Measurements from ENCODE around the gene MAST4.

The MAST4 gene

DNA sequence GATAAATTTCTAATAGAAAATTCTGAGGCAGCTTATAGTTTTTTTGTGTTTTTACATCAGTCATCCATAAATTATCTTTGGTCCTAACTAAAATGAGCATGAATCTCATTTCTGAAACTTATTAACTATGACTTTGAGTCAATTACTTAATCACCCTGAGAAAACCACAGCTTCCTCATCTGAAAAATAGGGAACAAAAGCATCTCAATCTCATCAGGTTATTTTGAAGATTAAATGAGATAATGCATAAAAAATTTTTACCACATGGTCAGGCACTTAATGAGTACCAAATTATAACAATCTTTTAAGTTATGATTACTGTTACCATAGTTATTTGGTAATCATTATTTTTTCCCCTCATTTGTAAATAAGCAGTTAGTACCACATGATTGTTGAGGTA lies 279.1 kb downstream of the MAST4 start:
- no peak for DNase-seq (ENCODE audit: low spot score)

DNA sequence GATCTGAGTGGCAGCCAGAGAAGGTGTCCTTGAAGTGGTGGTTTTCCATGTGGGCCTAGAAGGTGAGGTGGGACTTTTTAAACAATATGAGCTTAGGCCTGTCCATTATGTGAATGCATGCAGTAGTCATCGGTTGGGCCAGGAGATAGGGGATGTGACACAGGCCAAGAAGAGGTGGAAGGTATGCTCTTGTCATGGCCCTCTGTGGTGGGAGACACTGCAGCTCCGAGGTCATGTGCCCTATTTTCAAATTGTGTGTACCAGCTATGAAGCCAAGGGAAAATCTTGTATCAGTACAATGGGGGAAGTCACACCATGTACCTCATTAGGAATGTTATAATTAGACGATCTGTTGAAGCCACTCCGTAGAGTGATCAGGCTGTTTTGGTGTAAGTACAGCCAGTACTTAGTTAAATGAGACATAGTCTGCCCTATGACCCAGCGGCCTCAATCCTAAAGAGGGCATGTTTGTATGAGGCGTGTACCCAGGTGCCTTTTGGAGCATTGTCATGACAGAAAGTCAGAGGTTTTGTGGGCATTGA lies 280.1 kb downstream of the MAST4 start:
- no peak for DNase-seq (ENCODE audit: low spot score)

- DNase-seq (ENCODE audit: low spot score): no peak
These were observed 281.6 kb downstream of the MAST4 start for GRCh38 chr5:66877843-66878242.

DNA sequence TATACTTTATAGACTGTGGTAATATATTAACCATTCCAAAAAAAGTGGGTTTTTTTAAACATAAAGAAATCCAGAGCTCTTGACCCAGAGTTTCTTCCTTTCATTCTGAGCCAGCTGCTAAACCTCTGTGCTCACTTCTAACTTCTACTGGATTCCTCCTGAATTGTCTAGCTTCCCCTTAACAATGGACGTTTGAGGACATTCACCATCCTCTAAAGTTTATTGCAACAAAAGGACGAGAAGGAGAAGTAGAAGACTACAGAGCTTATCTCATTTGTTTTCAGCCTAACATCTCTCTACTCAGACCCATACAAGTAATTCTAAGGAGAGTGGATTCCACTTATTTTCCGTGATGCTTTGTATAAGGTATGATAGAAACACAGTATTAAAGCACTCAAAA lies 284.2 kb downstream of the MAST4 start:
- no peak for DNase-seq (ENCODE audit: low spot score)

GRCh38 chr5:66881480-66882161 lies 285.4 kb downstream of the MAST4 start:
- no peak for DNase-seq (ENCODE audit: low spot score)

GRCh38 chr5:66882606-66883227 lies 286.5 kb downstream of the MAST4 start:
- no peak for DNase-seq (ENCODE audit: low spot score)

- no peak for DNase-seq (ENCODE audit: low spot score)
These were observed 288.5 kb downstream of the MAST4 start for GRCh38 chr5:66884564-66885243.

DNA sequence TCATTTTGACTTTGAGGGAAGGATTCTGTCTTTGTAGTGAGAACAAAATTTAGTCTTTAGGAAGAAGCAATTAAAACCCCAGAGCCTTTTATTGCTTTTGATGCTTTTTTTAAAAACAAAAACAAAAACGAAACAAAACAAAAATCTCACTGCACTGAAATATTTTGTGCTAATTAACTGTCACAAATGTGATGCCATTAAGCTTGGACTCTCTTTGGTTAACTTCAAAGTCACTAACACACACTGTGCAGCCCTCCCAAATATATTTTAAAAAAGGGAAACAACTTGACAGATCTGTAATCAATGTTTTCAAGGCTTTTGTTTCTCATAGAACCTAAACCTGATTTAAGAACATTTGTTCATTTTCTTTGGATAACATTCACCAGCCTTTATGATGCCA lies 290.7 kb downstream of the MAST4 start:
- no peak for DNase-seq (ENCODE audit: low spot score)

DNA sequence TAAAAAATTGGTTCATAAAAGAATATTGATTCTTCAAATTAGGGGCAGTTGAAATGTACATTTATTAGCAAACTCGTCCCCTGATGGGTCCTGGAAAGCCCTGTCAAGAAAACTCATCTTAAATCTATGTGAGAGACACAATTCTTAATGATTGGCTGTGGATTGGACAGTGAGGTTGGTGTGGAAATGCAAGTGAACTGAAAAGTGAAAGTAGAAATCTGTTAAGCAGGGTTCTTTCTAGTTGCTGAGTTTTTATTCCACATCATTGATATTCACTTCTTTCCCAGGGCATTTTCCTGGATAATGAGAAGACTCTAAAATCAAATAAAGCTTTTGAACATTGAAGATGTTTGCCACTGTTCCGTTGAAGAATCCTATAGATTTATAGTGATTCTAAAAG lies 292.4 kb downstream of the MAST4 start:
- no peak for DNase-seq (ENCODE audit: low spot score)

DNA sequence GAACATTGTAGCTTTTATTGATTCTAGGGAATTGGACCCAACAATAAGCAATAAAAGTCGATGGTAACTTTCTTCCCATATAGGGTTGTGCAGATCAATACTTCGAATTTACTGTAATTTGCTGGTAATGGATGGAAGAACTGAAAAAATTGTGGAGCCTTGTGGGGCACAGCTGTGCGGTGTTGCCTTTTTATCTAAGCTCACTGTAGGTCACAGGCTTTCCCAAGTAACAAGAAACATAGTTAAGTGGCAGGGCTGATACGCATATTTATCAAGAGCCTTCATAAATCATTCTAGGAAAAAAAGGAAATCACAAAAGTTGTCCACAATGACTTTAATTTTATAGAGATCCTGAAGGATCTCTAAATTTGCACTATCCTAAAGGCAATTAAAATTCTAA lies 292.9 kb downstream of the MAST4 start:
- no peak for DNase-seq (ENCODE audit: low spot score)

- DNase-seq (ENCODE audit: low spot score): no peak
These were observed 293.3 kb downstream of the MAST4 start for GRCh38 chr5:66889524-66889923.

DNA sequence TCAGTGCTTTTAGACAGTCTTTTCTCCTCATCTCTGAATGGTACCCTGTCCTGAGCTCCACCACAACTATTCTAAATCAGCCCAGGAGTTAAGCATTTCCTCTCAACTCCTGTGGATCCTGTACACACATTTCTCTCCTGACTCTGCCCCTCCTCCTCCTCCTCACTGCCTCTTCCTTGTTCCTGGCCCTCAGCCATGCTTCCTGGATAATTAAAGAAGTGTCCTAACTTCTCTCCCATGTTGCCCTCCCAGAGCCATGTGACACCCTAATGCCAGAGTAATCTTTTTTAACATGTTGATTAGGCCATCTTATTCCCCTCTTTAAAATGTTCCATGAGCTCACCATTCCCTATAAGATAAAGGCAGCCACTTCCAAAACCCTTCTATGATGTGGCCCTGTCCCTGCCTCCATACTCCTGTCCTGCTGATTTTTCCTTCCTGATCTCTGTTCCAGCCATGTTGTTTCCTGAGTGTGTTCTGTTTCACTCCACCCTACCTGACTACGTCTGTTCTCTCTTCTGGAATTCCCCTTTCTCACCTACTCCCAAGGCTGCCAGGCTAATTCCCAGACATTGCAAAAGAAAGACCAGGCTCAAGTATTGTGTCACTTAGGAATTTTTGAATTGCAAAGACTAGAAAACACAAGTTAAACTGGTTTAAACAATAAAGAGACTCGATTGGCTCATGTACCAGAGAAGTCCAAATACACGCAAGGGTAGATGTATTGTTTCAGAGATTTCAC lies 295.2 kb downstream of the MAST4 start:
- DNase-seq (ENCODE audit: low spot score): no peak

GRCh38 chr5:66892716-66893115 lies 296.5 kb downstream of the MAST4 start:
- no peak for DNase-seq (ENCODE audit: low spot score)

DNA sequence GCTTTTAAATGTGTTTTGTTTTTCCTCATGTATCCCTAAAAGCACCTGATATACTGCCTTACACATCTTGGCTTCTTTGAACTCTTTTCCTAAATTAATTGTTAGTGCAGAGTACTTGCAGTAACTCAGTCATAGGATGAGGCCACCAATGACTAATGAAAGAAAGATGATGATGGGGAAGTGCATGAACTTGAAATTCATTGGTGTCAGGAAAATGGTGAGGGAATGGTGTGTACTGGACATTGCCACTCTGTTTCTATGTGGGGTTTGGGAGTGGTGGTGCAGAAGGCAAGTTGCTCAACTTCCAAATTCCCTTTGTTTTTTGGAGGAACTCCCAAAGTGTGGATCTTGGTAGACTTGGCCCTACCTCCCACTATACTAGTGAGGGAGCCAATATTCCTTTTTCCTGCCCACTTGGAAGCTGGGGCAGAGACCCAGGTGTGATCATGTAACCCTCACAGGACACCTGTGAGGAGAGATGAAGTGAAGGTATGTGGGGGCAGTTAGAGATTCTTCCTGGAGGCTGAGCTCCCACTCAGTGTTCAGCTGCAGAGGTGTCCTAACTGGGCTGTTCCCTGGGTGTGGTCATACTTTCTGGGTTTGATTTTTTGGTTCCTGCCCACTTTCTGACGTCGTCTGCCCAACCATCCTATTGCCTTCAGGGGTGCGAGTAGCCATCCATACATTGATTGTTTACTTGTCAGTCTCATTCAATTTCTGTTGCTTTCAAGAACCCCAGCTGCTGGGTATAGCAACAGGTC lies 298.5 kb downstream of the MAST4 start:
- DNase-seq (ENCODE audit: low spot score): peak; percentile 10

DNA sequence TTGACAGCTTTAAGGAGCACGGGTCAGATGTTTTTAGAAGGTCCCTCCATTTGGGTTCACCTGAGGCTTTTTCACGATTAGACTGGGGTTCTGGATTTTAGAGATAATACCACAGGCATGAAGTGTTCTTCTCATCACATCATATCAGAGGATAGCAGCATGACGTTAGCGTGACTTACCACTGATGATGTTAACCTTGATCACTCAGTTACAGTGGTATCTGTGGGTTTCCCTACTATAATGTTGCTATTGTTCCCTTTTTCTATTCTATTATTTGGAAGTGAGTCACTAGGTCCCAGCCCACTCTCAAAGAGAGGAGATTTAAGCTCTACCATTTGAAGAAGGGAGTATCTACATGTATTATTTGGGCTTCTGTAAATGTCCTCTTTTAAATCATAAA lies 300.0 kb downstream of the MAST4 start:
- peak; percentile 10 for DNase-seq (ENCODE audit: low spot score)

- DNase-seq (ENCODE audit: low spot score): no peak
These were observed 301.2 kb downstream of the MAST4 start for GRCh38 chr5:66897356-66897755.

- DNase-seq (ENCODE audit: low spot score): no peak
These were observed 302.2 kb downstream of the MAST4 start for GRCh38 chr5:66898241-66898995.

DNA sequence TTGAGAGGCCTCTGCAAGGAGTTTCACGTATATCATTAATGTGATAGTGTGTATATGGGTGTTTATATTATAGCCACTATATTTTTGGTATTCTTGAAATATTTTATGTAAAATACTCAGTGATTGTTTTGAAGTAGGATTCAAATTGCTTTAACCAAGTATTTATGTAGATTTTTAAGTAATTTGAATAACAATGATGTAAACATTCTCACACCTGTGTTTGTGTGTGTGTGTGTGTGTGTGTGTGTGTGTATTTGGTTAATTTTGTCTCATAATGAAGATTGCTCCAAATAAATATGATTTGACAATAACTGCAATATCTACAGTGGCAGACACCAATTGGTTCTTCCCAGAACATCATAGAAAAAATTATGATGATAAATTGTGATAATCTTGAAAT lies 307.0 kb downstream of the MAST4 start:
- DNase-seq (ENCODE audit: low spot score): no peak

DNA sequence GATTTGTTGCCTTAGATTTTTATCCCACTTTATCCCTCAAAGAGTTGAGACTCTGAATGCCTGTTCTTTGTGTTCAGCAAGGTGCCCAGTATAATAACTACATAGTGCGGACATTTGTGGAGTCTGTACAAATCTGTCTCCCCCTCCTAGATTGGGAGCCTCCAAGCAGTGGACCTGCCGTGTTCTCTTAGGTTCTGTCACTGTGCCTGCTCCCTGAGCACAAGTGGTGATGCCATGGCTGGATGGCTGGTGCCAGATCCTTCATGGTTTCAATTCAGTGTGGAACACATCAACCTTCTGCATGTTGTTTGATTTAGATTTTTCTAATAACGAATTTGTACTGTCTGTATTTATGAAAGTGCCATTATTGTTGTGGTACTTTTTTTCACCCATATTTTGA lies 307.5 kb downstream of the MAST4 start:
- DNase-seq (ENCODE audit: low spot score): no peak

DNA sequence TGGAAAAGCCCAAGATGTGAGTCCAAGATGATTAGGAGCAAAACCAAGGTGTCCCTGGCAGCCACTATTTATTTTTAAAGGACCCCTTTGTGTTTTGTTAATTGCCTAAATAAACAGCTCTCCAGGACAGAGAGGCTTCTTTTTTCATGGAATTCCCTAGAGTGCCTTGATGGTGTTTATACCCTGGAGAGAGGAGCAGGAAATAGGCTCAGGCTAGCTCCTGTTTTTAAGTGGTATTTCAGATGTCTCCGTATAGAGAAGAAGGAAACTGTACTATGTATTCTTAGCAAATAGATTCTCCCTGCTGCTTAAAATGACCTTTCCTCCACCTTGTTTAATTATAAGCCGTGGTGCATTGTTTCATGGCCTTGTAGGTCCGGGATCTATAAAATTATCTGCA lies 308.0 kb downstream of the MAST4 start:
- DNase-seq (ENCODE audit: low spot score): no peak

DNA sequence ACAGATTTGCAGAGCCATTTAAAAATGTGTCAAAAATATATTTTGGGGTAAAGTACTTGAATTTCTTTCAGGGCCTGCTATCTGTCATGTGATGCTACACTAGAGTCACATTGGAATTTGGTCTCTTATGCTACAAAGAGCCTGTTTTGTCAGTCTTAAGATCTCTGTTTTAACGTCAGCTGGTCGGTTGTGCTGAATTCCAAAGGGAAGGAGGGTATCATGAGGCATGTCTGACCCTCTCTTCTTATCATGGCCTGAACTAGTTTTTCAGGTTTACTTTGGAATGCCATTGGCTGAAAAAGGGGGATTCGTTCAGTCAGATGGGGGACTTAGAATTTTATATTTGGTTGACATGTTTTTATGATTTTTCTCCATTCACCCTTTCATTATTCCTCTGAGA lies 309.8 kb downstream of the MAST4 start:
- no peak for DNase-seq (ENCODE audit: low spot score)

Data from kidney capillary endothelial cell (primary cell).